Globus pallidus (tissue), 1 donor: ENCODE results near the gene RBBP6.

Experiments used
- DNase-seq: peaks from one replicate; pipeline ENCODE4 v3.0.0-alpha.2; 2015; ENCODE audit warnings: low spot score

The RBBP6 gene

GRCh38 chr16:24524855-24525677, 14.3 kb upstream of the RBBP6 start:
- no peak for DNase-seq

DNA sequence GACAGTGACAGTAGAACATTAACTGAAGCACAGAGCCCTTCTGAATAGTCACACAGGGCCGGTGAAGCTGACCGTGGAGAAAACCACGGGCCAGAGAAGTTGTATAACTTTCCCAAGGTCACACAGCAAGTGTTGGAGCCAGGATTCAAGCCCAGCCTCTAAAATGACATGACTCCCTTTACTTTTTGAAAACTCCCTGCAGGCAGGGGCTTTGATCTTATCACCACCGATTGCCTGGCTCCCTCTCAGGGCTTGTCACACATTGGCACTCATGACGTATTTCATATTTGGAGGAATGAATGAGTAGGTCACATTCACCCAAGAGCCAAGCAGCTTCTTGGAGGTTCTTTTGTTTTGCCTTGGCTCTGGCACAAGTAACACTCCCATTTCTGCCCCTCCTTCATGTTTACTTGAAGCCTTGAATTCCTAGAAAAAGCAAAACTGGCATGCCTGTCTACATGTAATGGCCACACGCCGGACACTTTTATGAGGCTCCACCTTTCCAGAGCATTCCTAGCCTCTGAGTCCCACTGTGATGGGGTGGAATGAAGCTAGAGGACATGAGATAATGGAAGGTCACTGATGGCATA, 13.3 kb upstream of the RBBP6 start:
- no peak for DNase-seq

DNA sequence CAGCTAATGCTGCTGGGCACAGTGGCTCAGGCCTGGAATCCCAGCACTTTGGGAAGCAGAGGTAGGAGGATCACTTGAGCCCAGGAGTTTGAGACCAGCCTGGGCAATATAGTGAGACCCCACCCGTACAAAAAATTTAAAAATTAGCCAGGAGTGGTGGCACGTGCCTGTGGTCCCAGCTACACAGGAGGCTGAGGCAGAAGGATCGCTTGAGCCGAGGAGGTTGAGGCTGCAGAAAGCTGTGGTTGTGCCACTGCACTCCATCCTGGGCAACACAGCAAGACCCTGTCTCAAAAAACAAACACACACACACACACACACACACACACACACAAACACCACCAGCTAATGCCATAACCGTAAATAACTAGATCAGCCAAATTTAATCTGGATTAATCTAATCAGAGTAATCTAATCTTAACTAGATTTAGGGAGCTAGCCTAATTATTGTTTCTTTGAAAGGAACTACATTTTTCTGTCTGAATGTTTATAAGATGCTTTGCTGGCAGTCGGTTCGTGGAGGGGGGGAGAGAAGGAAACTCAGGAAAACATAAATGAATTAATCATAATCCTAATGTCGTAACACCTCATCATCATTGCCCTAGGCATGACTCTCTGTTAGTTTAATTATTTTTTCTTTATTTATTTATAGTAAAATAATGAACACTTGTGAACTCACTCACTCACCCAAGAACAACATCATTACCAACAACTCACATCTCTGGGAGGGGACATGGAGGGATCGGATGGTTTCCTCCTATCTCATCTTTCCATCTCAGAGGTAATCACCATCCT, 12.5 kb upstream of the RBBP6 start:
- DNase-seq = no peak

DNA sequence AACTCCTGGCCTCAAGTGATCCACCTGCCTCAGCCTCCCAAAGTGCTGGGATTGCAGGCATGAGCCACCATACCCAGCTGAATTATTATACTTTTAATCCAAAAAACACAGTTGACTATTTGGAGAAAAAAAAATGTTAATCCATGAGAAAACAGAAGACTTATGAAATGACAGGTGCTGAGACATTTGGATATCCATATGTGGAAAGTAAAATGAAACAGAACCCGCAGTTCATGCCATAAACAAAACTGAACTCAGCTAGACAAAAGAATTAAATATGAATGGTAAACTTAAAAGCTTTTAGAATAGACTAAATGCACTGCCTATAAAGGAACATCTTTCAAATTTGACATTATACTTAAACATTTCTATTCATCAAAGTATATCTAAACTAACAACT, 8.2 kb upstream of the RBBP6 start:
- DNase-seq = no peak

DNA sequence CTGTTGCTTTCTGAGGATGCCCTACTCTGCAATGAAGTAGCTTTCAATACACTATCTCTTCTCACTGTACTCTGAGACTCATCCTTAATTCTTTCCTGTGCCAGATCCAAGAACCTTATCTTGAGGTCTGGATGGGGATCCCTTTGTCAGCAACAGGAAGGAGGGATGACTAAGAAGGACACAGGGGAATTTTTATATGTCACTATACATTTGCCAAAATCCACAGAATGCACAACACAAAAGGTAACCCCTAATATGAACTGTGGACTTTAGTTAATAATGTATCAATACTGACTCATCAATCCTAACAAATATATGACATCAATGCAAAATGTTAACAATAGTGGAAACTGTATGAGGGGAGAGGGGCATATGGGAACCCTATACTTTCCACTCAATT, 4.7 kb upstream of the RBBP6 start:
- DNase-seq = no peak

GRCh38 chr16:24535827-24536226, 3.5 kb upstream of the RBBP6 start:
- DNase-seq = no peak

GRCh38 chr16:24536671-24537070, 2.7 kb upstream of the RBBP6 start:
- DNase-seq = no peak

DNA sequence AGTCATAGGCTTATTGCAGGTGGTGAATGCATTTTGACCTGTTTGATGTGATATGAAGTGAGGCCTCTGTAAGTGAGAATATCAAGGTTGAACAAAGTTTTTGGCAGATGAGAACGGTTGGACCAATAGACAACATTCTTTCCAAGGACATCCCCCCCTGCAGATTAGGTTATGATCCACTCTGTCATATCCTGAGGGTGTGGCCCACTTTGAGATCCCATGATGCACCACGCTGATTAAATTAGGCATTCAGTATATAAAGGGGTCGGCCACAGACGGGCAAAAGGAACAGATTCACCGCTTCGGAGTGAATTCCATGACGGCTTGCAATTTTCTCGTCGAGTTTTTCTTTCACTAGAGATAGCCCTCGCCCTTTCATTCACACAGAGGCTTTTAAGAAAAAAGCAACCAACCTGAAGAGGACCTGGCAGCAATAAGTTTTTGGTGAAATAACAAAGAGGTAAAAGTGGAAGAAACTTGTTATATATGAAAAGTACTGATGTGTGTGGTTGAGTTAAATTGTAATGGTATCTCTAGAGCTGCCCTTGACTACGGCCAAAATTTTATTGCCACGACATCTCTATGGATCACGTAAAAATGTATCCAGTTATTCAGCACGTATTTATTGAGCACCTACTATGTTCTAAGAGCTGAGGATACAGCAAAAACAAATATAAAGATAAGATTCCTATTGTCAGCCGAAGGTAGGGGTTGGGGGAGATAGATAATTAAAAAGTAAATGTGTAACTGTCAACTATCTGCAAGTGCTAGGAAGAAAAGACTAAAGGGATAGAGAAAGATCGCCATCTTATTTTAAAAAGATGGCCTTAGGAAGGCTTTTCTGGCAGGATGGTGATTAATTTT, 1.7 kb upstream of the RBBP6 start:
- no peak for DNase-seq

- no peak for DNase-seq
Measured at GRCh38 chr16:24538756-24539294, 541 bp upstream of the RBBP6 start.

DNA sequence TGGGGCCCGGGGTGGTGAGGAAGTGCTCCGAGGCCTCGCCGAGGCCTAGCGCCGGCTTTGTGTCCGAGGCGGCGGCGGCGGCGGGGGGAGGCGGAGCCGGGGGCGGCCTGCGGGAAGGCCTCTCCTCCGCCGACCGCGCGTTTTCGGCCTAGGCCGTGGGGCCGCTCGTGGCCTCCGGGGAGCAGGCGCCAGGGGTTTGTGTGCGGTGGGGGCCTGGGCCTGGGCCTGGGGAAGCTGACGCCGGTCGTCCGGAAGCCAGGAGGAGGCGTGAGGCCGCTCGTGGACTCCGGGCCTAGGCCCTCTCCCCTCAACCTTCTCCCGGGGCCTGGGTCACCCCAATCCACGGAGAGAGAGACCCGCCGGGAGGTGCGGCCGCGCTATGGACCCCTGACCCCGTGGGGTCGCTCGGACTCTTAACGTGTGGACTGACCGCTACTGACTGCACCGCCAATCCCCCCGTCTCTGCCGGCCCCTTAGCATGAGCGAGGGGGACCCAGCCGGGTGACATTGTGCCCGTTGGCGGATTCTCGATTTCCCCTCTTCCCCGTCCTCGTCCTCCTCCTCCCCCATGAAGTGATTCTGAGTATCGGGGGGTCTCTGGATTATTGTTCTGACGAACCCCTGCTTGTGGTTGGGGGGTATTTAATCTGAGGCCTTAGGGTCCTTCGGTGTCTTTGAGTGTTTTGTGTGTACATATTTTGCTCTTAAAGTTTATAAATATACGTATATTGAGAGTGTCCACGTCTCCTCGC, 660 bp downstream of the RBBP6 start:
- DNase-seq = no peak

- no peak for DNase-seq
Measured at GRCh38 chr16:24540602-24541210, 1.3 kb downstream of the RBBP6 start.

DNA sequence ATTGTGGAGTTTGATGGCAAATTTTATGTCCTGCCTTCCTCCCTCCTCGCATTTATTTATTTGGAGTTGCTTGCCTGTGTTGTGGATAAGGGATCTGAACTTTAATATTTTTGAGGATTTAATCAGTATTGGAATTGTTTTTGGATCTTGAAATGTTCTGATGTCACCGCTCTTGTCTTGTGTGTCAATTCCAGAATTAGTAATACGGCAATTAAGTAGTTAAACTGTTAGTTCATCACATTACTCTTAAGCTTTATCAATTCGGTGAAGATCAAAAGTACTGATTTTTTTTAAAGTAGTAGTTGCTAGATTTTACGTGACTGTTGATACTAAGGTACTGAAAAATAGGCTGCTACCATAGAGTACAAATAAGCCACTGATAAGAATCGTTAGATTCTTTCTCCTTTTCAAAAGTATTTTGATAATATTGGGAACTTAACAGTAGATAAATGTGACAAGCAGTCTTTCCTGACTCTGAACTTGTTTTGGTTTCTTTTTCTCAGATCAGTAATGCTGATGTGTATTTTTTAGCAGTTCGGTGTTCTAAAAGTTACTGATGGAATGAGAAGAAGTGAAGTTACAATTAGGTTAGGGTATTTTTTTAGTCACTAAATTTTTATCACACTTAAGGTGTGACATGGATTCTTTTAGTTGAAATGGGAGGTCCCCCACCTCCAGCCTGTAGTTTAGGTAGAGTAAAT, 2.0 kb downstream of the RBBP6 start:
- DNase-seq = no peak

GRCh38 chr16:24543949-24544348, 4.6 kb downstream of the RBBP6 start:
- no peak for DNase-seq

GRCh38 chr16:24544640-24545039, 5.3 kb downstream of the RBBP6 start:
- no peak for DNase-seq

GRCh38 chr16:24550295-24550694, 10.9 kb downstream of the RBBP6 start:
- DNase-seq = no peak

- no peak for DNase-seq
Measured at GRCh38 chr16:24552705-24553246, 13.4 kb downstream of the RBBP6 start.

DNA sequence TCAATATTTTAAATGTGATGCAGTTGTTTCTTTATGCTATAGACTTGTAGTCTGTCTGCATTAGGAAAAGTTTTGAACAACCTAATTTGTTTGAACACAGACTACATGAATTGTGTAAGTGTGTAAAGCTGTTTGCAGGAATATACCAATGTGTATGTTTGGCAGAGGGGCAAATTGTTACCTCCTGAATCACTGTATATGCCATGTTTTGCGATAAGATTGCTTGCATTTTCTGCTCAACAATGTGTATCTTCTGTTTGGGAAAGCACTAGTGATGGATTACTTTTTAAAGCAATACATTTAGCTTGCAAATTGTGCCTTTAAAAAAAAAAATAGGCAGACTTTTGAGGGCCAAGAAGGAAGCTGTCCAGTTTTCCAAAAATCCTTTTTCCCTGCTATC, 14.6 kb downstream of the RBBP6 start:
- no peak for DNase-seq

- DNase-seq = no peak
Measured at GRCh38 chr16:24555346-24555872, 16.0 kb downstream of the RBBP6 start.

DNA sequence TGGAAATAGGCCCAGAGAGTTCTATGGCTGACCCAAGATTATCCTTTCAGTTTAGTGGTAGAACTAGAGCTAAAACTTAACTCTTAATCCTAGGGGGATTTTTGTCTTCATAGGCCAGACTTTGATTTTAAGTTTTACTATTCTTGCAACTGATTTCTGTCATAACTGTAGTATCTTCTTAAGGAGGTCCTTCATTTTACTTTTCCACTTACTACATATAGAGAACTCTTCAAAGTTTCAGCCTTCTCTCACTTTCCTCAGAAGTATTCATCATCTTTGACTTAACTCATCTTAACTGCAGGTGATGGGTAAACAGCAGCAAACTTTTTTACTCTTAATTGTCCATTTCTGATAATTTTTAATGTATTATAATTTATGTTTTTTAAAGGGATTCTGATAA, 23.4 kb downstream of the RBBP6 start:
- no peak for DNase-seq
